Mesodermal cell (in vitro differentiated cells): Measurements from ENCODE around the gene FN3KRP.
A peak's percentile ranks its signal among the peaks of the same experiment; 100 is the strongest.
"Not testable (repeated sequence)": the region's sequence is repeated elsewhere in the genome, so short reads cannot be mapped to it uniquely, and the experiment has no call there.

Experiments used
- H3K27ac ChIP-seq: 2 replicates; pipeline ENCODE4 v1.7.0; 2013; ENCODE audit warnings: mild to moderate bottlenecking, low read depth, low read length, moderate library complexity; ENCODE audit not compliant: severe bottlenecking
- H3K36me3 ChIP-seq: 2 replicates; pipeline ENCODE4 v1.7.1; 2013; ENCODE audit warnings: mild to moderate bottlenecking, low read length, moderate library complexity; ENCODE audit not compliant: control insufficient read depth, insufficient read depth
- H3K4me1 ChIP-seq: one replicate; pipeline ENCODE4 v1.7.1; 2013; ENCODE audit warnings: mild to moderate bottlenecking, low read length; ENCODE audit not compliant: insufficient read depth, control insufficient read depth, poor library complexity, severe bottlenecking
- H3K4me3 ChIP-seq: 2 replicates; pipeline ENCODE4 v1.7.0; 2013; ENCODE audit warnings: low read length, control low read depth, mild to moderate bottlenecking; ENCODE audit not compliant: insufficient read depth, poor library complexity, severe bottlenecking; ENCODE audit errors: extremely low read depth
- H3K9me3 ChIP-seq: 2 replicates; pipeline ENCODE4 v1.7.1; 2013; ENCODE audit warnings: mild to moderate bottlenecking, low read length, moderate library complexity; ENCODE audit not compliant: control insufficient read depth
- WGBS, 2 experiments: methylation state at CpG; one replicate each; pipeline ENCODE4 v1.1.5; 2013; ENCODE audit warnings: missing lambda C conversion rate in 2 of 2; ENCODE audit not compliant: insufficient coverage in 2 of 2; 5-methylcytosine and 5-hydroxymethylcytosine counted together

Gene FN3KRP

GRCh38 chr17:82736511-82737185 lies 20.1 kb downstream of the FN3KRP start:
- Histone ChIP-seq H3K4me3 (no peak overlapping the region), H3K27ac (no peak overlapping the region), H3K9me3 (peaks cover 33% of the 10 kb centered on the region), H3K4me1 (no peaks in the 10 kb centered on the region), H3K36me3 (peaks cover 41% of the 10 kb centered on the region)
- WGBS, 2 experiments: 93 to 96% methylated on average over 12 to 13 of the region's 18 CpGs

DNA sequence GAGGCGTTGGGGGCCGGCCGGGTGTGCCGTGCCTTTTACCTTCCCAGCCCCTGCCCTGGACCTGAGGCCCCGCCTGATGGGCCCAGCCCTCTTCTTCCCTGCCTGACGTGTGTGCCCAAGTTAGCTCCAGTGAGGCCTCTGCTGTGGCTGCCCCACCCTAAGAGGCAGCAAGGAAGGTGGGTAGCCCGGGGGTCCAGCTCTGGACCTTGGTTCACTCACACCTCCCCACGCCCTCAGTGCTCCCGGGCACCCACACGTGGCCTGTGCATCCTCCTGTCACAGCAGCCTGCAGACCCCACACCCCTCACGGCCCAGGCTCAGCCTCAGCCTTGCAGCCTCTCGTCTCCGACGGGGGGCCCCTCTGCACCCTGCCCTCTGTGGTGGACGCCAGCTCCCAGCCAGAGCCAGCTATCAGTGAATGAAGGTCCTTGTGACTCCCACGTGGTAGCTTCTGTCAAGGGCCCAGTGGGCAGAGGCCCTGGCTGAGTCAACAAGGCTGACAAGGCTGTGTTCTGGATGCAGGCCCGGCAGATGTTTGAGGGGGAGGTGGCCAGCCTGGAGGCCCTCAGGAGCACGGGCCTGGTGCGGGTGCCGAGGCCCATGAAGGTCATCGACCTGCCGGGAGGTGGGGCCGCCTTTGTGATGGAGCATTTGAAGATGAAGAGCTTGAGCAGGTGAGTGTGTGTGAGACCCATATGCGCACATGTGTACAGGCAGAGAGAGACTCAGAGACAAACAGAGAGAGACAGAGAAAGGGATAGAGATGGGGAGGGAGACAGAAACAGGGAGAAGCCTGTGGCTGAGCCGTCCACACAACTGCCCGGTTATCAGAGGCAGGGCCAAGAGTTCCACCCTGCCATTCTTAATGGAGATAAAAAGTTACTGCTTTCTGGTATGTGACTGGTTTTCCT lies 21.7 kb downstream of the FN3KRP start:
- H3K4me3 ChIP-seq: no peak overlapping the region
- peaks cover 25% of the 10 kb centered on the region for H3K9me3 ChIP-seq
- WGBS, 2 experiments: 89 to 91% methylated on average over 21 to 26 of the region's 26 CpGs
- no peak overlapping the region for H3K27ac ChIP-seq
- H3K4me1 ChIP-seq: no peaks in the 10 kb centered on the region
- H3K36me3 ChIP-seq: peaks cover 34% of the 10 kb centered on the region

DNA sequence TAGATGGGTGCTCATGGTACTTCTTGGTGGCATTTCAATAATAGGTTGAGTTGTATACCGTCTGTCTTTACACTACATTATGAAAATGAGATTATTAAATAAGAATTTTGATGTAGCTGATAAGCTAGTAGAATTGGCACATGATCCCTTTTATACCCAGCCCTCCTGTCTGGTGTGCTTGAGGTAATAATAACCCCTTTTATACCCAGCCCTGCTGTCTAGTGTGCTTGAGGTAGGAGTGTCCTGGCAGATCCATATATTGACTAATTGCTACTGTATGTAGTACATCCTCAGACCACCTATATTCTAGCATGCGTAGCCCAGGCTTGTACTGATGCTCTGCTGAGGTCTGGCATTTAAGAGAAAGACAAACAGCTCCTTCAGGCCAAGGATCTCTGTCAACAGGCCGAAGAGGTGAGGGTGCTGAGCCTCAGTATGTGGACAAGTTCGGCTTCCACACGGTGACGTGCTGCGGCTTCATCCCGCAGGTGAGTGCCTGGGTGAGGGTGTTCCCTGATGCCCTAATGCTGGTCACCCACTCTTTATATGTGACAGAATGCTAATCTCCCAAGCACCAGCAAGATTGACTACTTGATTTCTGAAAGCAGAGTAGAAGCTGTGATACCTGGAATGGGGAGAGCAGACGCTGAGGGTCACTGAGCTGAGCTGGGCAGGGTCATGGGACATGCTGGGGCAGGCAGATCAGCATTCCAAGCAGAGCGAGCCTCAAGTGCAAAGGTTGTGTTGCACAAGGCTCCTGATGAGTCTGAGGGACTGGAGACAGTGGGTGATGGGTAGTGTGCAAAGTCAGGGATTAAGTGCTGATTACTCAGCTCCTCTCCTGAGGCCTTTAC lies 24.6 kb downstream of the FN3KRP start:
- H3K4me1 ChIP-seq: no peaks in the 10 kb centered on the region
- H3K4me3 ChIP-seq: no peak overlapping the region
- 90 to 94% methylated on average over 7 of the region's 10 CpGs for WGBS, 2 experiments
- peaks cover 16% of the 10 kb centered on the region for H3K9me3 ChIP-seq
- H3K36me3 ChIP-seq: peaks cover 24% of the 10 kb centered on the region
- no peak overlapping the region for H3K27ac ChIP-seq

DNA sequence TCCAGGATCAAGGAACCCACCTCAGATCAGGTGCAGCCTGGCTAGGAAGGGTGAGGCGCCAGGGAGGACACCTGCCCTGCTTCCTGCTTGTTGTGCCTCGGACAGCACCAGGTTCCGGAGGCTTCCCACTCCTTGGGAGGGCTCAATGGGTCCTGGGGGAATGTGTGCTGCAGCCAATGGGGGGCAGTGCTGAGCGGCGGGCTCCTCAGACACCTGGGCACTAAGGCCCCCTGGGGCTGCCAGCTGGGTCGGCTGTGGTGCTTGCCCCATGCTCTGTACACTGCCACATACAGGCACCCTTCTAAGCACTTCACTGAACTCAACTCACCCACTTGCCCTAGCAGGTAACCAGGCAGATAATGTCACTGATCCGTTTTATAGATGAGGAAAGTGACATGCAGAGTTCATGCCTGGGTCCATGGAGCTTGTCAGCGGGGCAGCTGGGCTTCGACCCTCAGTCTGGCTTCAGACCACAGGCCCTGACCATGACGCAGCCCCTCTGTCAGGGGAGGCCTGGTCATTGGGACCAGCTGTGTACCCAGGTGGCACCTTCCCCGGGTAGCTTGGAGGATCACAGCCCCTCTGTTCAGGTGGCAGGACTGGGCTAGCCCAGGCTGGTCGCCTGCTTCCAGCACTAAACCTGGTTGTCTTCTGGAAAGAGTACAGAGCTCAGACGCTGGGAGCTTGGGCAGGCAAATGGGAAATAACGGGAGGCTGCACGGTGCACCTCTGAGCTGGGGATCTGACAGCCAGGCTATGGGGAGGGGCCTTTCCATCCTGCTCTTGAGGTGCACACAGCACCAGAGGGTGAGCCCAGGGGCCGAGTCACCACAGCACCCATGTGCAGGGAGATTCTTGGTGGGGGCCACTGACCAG lies 27.1 kb downstream of the FN3KRP start:
- WGBS, 2 experiments: 87 to 92% methylated on average over 13 to 16 of the region's 16 CpGs
- Histone ChIP-seq H3K9me3 (peaks cover 21% of the 10 kb centered on the region), H3K27ac (no peak overlapping the region), H3K36me3 (peaks cover 24% of the 10 kb centered on the region), H3K4me1 (no peaks in the 10 kb centered on the region), H3K4me3 (no peak overlapping the region)

- WGBS, 2 experiments: 17% methylated on average over 1 of the region's 7 CpGs; no CpG with 5 or more reads in 1 of the 2 experiments
- H3K4me3 ChIP-seq, H3K4me1 ChIP-seq, H3K27ac ChIP-seq: not testable (repeated sequence)
- H3K36me3 ChIP-seq: peaks cover 24% of the 10 kb centered on the region
- peaks cover 25% of the 10 kb centered on the region for H3K9me3 ChIP-seq
These were observed 28.2 kb downstream of the FN3KRP start for GRCh38 chr17:82744736-82745135.

DNA sequence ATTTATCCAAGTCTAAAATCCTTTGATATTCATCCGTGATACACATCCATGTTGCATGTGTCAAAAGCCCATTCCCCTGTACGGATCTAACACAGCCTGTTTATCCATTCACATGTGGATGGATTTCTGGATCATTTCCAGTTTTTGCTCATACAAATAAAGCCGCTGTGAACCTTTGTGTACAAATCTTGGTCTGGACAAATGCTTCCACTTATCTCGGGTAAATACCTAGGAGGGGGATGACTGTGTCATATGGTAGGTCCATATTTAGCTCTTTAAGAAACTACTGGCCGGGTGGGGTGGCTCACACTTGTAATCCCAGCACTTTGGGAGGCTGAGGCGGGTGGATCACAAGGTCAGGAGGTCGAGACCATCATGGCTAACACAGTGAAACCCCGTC lies 29.0 kb downstream of the FN3KRP start:
- Histone ChIP-seq H3K4me3 (no peak overlapping the region), H3K4me1 (no peaks in the 10 kb centered on the region), H3K36me3 (peaks cover 17% of the 10 kb centered on the region), H3K27ac (no peak overlapping the region), H3K9me3 (peaks cover 28% of the 10 kb centered on the region)
- 71 to 80% methylated on average over 5 to 6 of the region's 8 CpGs for WGBS, 2 experiments

GRCh38 chr17:82748756-82749155 lies 32.2 kb downstream of the FN3KRP start:
- WGBS, 2 experiments: 93 to 97% methylated on average over 15 to 16 of the region's 16 CpGs
- Histone ChIP-seq H3K9me3 (peaks cover 18% of the 10 kb centered on the region), H3K4me3 (no peak overlapping the region), H3K36me3 (no peaks in the 10 kb centered on the region), H3K4me1 (no peaks in the 10 kb centered on the region), H3K27ac (no peak overlapping the region)

- no peaks in the 10 kb centered on the region for H3K36me3 ChIP-seq
- WGBS, 2 experiments: 96 to 98% methylated on average over 24 to 29 of the region's 40 CpGs
- H3K9me3 ChIP-seq: peaks cover 18% of the 10 kb centered on the region
- H3K27ac ChIP-seq: no peak overlapping the region
- H3K4me3 ChIP-seq: no peak overlapping the region
- H3K4me1 ChIP-seq: no peaks in the 10 kb centered on the region
These were observed 33.9 kb downstream of the FN3KRP start for GRCh38 chr17:82750241-82750908.

DNA sequence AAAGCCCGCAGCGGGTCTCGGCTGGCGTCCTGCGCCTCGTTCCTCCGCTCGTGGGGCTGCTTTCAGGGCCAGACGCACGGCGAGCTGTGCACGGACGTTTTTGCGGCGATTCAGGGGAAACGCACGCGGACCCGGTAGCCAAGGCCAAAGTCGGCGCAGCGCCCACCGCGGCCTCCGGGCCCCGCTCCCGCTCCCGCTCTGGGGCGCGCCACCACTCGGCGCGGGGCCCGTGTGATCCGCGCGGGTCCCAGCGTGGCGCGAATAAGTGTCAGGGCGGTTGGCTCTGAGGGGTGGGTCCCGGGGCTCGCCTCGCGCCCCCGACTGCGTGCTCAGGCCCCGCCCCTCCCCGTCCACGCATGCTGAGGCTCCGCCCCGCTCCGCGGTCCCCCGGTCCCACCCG lies 34.7 kb downstream of the FN3KRP start:
- no peak overlapping the region for H3K27ac ChIP-seq
- peaks cover 2% of the 10 kb centered on the region for H3K36me3 ChIP-seq
- WGBS, 2 experiments: 10 to 11% methylated on average over 34 to 35 of the region's 56 CpGs
- peaks cover 17% of the 10 kb centered on the region for H3K9me3 ChIP-seq
- H3K4me1 ChIP-seq: no peaks in the 10 kb centered on the region
- H3K4me3 ChIP-seq: peak overlapping the region; percentile 36
